H1 (cell line): ENCODE results near the gene PHGDH. TPM values are rescaled to one million over a fixed set of nuclear protein-coding genes. Genes with fewer than 3 reads are reported as not detected.

ENCODE experiments used
- CTCF ChIA-PET: fragments of 300-600 bp; sonication (Branson Sonifier 250); formaldehyde crosslinking; loops from one replicate; lab custom pipeline; 2021; ENCODE audit not compliant: partially characterized antibody; lab: Charles Lee
- POLR2A ChIA-PET: fragments of 300-600 bp; sonication (Branson Sonifier 250); formaldehyde crosslinking; loops from one replicate; lab custom pipeline; 2021; ENCODE audit warnings: inconsistent platforms; ENCODE audit not compliant: partially characterized antibody; lab: Charles Lee
- DNase-seq, 2 experiments: peaks; one replicate each; pipeline versions ENCODE4 v3.0.0 to v3.0.0-alpha.2; 2010 to 2022; ENCODE audit warnings: low spot score in 2 of 2, low read depth in 1 of 2, mixed read lengths in 1 of 2
- FAIRE-seq: peaks from 2 replicates; lab custom pipeline; 2011; peaks lifted over from hg19 to GRCh38; lab: Jason Lieb, UNC
- H2AFZ ChIP-seq: 2 replicates; pipeline ENCODE4 v1.8.1; 2012; ENCODE audit warnings: low read length, inconsistent platforms
- H2AK5ac ChIP-seq: 2 replicates; pipeline ENCODE4 v1.6.1; 2013; ENCODE audit warnings: low read depth, low read length
- H2BK120ac ChIP-seq: replicated peaks from 2 replicates; pipeline ENCODE3; 2013; ENCODE audit warnings: low read depth, low read length, inconsistent platforms
- H2BK12ac ChIP-seq: 2 replicates; pipeline ENCODE4 v1.6.1; 2013; ENCODE audit warnings: low read depth, low read length
- H2BK15ac ChIP-seq: 2 replicates; pipeline ENCODE4 v1.6.1; 2013; ENCODE audit warnings: low read length
- H2BK20ac ChIP-seq: 2 replicates; pipeline ENCODE4 v1.6.1; 2013; ENCODE audit warnings: low read length
- H2BK5ac ChIP-seq: 2 replicates; pipeline ENCODE4 v1.6.1; 2013; ENCODE audit warnings: low read depth, low read length
- H3K14ac ChIP-seq: 2 replicates; pipeline ENCODE4 v1.6.1; 2013; ENCODE audit warnings: inconsistent platforms; ENCODE audit not compliant: insufficient read length
- H3K18ac ChIP-seq: 2 replicates; pipeline ENCODE4 v1.6.1; 2013; ENCODE audit warnings: low read length; ENCODE audit errors: extremely low read depth
- H3K23ac ChIP-seq: 2 replicates; pipeline ENCODE4 v1.6.1; 2013; ENCODE audit warnings: inconsistent platforms; ENCODE audit not compliant: insufficient read length
- H3K23me2 ChIP-seq: 2 replicates; pipeline ENCODE4 v1.6.1; 2013; ENCODE audit warnings: low read depth, low read length
- H3K27ac ChIP-seq: 2 replicates; pipeline ENCODE4 v1.6.1; 2011; ENCODE audit warnings: low read depth, low read length, inconsistent platforms
- H3K27me3 ChIP-seq, 4 experiments: replicated peaks in 1 of 4; 1 replicate in 1 of 4; 2 replicates in 3 of 4; pipeline versions ENCODE4 v1.6.1 to v1.8.1; 2011 to 2013; ENCODE audit warnings: low read length in 3 of 4, mild to moderate bottlenecking in 3 of 4, inconsistent platforms in 2 of 4, mixed read lengths in 2 of 4, moderate library complexity in 1 of 4; ENCODE audit not compliant: control insufficient read depth in 3 of 4, insufficient read depth in 3 of 4; ENCODE audit errors: extremely low read depth in 1 of 4
- H3K36me3 ChIP-seq, 4 experiments: 2 replicates each; pipeline versions ENCODE4 v1.6.1 to v1.8.1; 2011 to 2013; ENCODE audit warnings: mild to moderate bottlenecking in 4 of 4, low read length in 3 of 4, moderate library complexity in 2 of 4, control low read depth in 1 of 4, inconsistent platforms in 1 of 4; ENCODE audit not compliant: insufficient read depth in 4 of 4, control insufficient read depth in 2 of 4
- H3K4ac ChIP-seq: replicated peaks from 2 replicates; pipeline ENCODE3; 2013; ENCODE audit warnings: low read length, low read depth, mixed read lengths, inconsistent platforms; ENCODE audit not compliant: insufficient read length
- H3K4me1 ChIP-seq, 4 experiments: replicated peaks in 1 of 4; 1 replicate in 1 of 4; 2 replicates in 3 of 4; pipeline versions ENCODE4 v1.6.1 to v1.8.1; 2011 to 2013; ENCODE audit warnings: low read length in 3 of 4, inconsistent platforms in 2 of 4, mixed read lengths in 1 of 4; ENCODE audit not compliant: insufficient read depth in 4 of 4, control insufficient read depth in 3 of 4
- H3K4me2 ChIP-seq, 2 experiments: 2 replicates each; pipeline versions ENCODE4 v1.6.1 to v1.8.1; 2011 to 2013; ENCODE audit warnings: low read depth in 2 of 2, low read length in 2 of 2, control low read depth in 1 of 2, inconsistent platforms in 1 of 2, mild to moderate bottlenecking in 1 of 2; ENCODE audit not compliant: insufficient read depth in 1 of 2
- H3K4me3 ChIP-seq, 4 experiments: fragments of 200-600, 300-600 bp in 1 of 4; sonication (generic), shearing (Covaris generic), sonication (Bioruptor Twin) in 1 of 4; 2 replicates each; pipeline versions ENCODE4 v1.5.1 to v1.8.1; 2011 to 2016; ENCODE audit warnings: low read length in 4 of 4, low read depth in 3 of 4, control low read depth in 2 of 4, inconsistent platforms in 2 of 4, mild to moderate bottlenecking in 2 of 4, mixed read lengths in 1 of 4, moderate library complexity in 1 of 4; ENCODE audit not compliant: insufficient read depth in 2 of 4; ENCODE audit errors: extremely low read depth in 1 of 4
- H3K56ac ChIP-seq: replicated peaks from 2 replicates; pipeline ENCODE3; 2013; ENCODE audit warnings: low read depth, mild to moderate bottlenecking, mixed read lengths, low read length, inconsistent platforms; ENCODE audit not compliant: insufficient read length
- H3K79me1 ChIP-seq: 2 replicates; pipeline ENCODE4 v1.6.1; 2013; ENCODE audit warnings: low read depth, low read length, control low read depth
- H3K79me2 ChIP-seq, 2 experiments: 2 replicates each; pipeline versions ENCODE4 v1.6.1 to v1.8.1; 2012 to 2013; ENCODE audit warnings: low read length in 2 of 2, mild to moderate bottlenecking in 2 of 2, inconsistent platforms in 1 of 2; ENCODE audit not compliant: insufficient read depth in 2 of 2, control insufficient read depth in 1 of 2
- H3K9ac ChIP-seq, 4 experiments: replicated peaks in 1 of 4; 1 replicate in 1 of 4; 2 replicates in 3 of 4; pipeline versions ENCODE4 v1.6.1 to v1.8.1; 2011 to 2013; ENCODE audit warnings: low read depth in 3 of 4, low read length in 3 of 4, control low read depth in 2 of 4, mild to moderate bottlenecking in 2 of 4, moderate library complexity in 2 of 4, inconsistent platforms in 1 of 4; ENCODE audit errors: extremely low read depth in 1 of 4
- H3K9me3 ChIP-seq, 2 experiments: 2 replicates each; pipeline versions ENCODE4 v1.6.1 to v1.8.1; 2012 to 2013; ENCODE audit warnings: mild to moderate bottlenecking in 2 of 2, moderate library complexity in 2 of 2, control low read depth in 1 of 2, inconsistent platforms in 1 of 2, low read depth in 1 of 2, low read length in 1 of 2, mixed read lengths in 1 of 2; ENCODE audit not compliant: insufficient read depth in 2 of 2
- H4K20me1 ChIP-seq, 2 experiments: replicated peaks in 1 of 2; 2 replicates each; pipeline versions ENCODE3 to v1.8.1; 2011 to 2013; ENCODE audit warnings: inconsistent platforms in 2 of 2, low read length in 2 of 2, mild to moderate bottlenecking in 1 of 2; ENCODE audit not compliant: insufficient read depth in 2 of 2, control insufficient read depth in 1 of 2
- H4K5ac ChIP-seq: 2 replicates; pipeline ENCODE4 v1.6.1; 2013; ENCODE audit warnings: low read length, low read depth, mixed read lengths, inconsistent platforms; ENCODE audit not compliant: insufficient read length
- H4K8ac ChIP-seq: 2 replicates; pipeline ENCODE4 v1.8.0; 2013; ENCODE audit warnings: mild to moderate bottlenecking, moderate library complexity, low read length, inconsistent platforms; ENCODE audit not compliant: insufficient read depth; ENCODE audit errors: extremely low read depth
- H4K91ac ChIP-seq: replicated peaks from 2 replicates; pipeline ENCODE3; 2013; ENCODE audit warnings: low read length, mixed read lengths, inconsistent platforms; ENCODE audit not compliant: insufficient read length
- WGBS, 2 experiments: shearing (Covaris generic) in 1 of 2; methylation state at CpG; one replicate each; pipeline versions ENCODE4 v1.1.6 to v1.1.7; 2013 to 2015; ENCODE audit warnings: low lambda C conversion rate in 2 of 2, mixed read lengths in 2 of 2, inconsistent platforms in 1 of 2, low coverage in 1 of 2, missing lambda C conversion rate in 1 of 2; ENCODE audit not compliant: insufficient replicate concordance in 2 of 2, insufficient coverage in 1 of 2, insufficient read length in 1 of 2; ENCODE audit errors: extremely low coverage in 1 of 2, missing lambda C conversion rate in 1 of 2; 5-methylcytosine and 5-hydroxymethylcytosine counted together
- polyA plus RNA-seq, 7 experiments: library from polyadenylated mRNA; depleted of rRNA in 3 of 7; stranded (reverse) in 5 of 7; unstranded in 2 of 7; fragments of >200 nt in 5 of 7; fragments of 200-250 nt in 2 of 7; gene quantifications; 1 replicate in 5 of 7; 2 replicates in 1 of 7; 4 replicates in 1 of 7; pipeline versions ENCODE4 v1.2.1 to v1.2.3, GENCODE V29; 2011 to 2013; ENCODE audit warnings: missing spikeins in 2 of 7, mixed read lengths in 2 of 7
- total RNA-seq: library from RNA; stranded (reverse); fragmentation: NEBNext Ultra II Directional; extraction: Animal tissue kit (Norgen Biotek cat#: 25700); gene quantifications from 2 replicates; pipeline ENCODE4 v1.2.1, GENCODE V29; 2021

The PHGDH gene
- total and polyA plus RNA-seq, 2 of the 8 experiments (the other 6 are each of a cell fraction or from before 2014, with no cell fraction given): 358 to 687 TPM

DNA sequence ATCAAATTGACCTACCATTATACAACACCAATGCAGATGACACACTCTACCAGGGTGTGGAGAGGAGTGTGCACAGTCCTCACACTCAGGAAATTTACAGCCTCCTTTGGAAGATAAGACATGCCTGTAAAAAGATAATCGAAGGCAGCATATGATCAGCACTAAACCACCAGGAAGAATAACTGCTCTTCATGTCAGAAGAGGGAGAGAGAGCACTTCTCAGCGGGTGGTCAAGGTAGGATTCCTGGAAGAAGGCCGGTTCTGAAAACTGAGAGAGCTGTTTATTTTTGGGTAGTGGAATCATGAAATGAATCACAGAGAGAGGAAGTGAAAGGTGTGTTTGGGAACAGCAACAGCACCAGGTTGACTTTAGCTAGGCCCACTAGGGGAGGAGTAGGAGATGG lies 49.7 kb upstream of the PHGDH start:
- no peak overlapping the region for H4K5ac ChIP-seq
- no peak overlapping the region for H4K8ac ChIP-seq
- no peak overlapping the region for H2BK5ac ChIP-seq
- H3K23me2 ChIP-seq: no peaks in the 10 kb centered on the region
- no peak overlapping the region for H2BK12ac ChIP-seq
- H3K27ac ChIP-seq: no peak overlapping the region
- no peak overlapping the region for H3K4me3 ChIP-seq
- no peak overlapping the region for H3K9ac ChIP-seq
- H2BK15ac ChIP-seq: no peak overlapping the region
- no peak overlapping the region for H3K4ac ChIP-seq
- no peak overlapping the region for H2AFZ ChIP-seq
- H3K27me3 ChIP-seq: no peaks in the 10 kb centered on the region
- H3K36me3 ChIP-seq: no peaks in the 10 kb centered on the region
- H2AK5ac ChIP-seq: no peak overlapping the region
- CTCF ChIA-PET: interaction anchor here (0.7 to 32.7 kb wide), 16 partner anchors 8 to 307 kb away, joined by 3 to 786 read pairs (median 4); partner anchors contain the start of genes PHGDH and ZNF697
- H3K79me2 ChIP-seq: no peaks in the 10 kb centered on the region
- DNase-seq (no peak), FAIRE-seq (no peak)
- no peak overlapping the region for H2BK120ac ChIP-seq
- H3K9me3 ChIP-seq: no peaks in the 10 kb centered on the region
- no peaks in the 10 kb centered on the region for H4K20me1 ChIP-seq
- no peak overlapping the region for H3K23ac ChIP-seq
- no peak overlapping the region for H3K4me2 ChIP-seq
- H3K14ac ChIP-seq: no peak overlapping the region
- 56% methylated on average over 3 of the region's 3 CpGs; no CpG with 5 or more reads in 1 of the 2 experiments for WGBS, 2 experiments
- H4K91ac ChIP-seq: no peak overlapping the region
- no peaks in the 10 kb centered on the region for H3K79me1 ChIP-seq
- no peak overlapping the region for H3K56ac ChIP-seq
- H3K4me1 ChIP-seq: peaks cover 0 to 5% (median 1%) of the 10 kb centered on the region in 4 experiments; a peak in 2 of 7 replicates
- H3K18ac ChIP-seq: no peak overlapping the region
- H2BK20ac ChIP-seq: no peak overlapping the region
- POLR2A ChIA-PET: interaction anchor here (0.8 to 9.0 kb wide), 5 partner anchors 14 to 51 kb away, joined by 3 to 113 read pairs (median 4); partner anchors contain the start of genes PHGDH and ZNF697
